T1000 (cell line): ENCODE data around the gene TFG.
"Not testable (repeated sequence)": the region's sequence is repeated elsewhere in the genome, so short reads cannot be mapped to it uniquely, and the experiment has no call there.

Experiments
- DNase-seq: peaks from one replicate; lab custom pipeline; 2025; ENCODE audit warnings: mixed read lengths; lab: John Stamatoyannopoulos, UW

The TFG gene

GRCh38 chr3:100708989-100709841, at the start of gene TFG:
TFG (plus strand) TSS chr3:100709494; CDS start chr3:100713686, 4,192 bp downstream.
- DNase-seq = peak; percentile 98

GRCh38 chr3:100661294-100661693, 48.0 kb upstream of the TFG start:
- DNase-seq = not testable (repeated sequence)

- no peak for DNase-seq
Observed at GRCh38 chr3:100662113-100662823, 47.0 kb upstream of the TFG start.

- no peak for DNase-seq
Observed at GRCh38 chr3:100665230-100665629, 44.1 kb upstream of the TFG start.

- not testable (repeated sequence) for DNase-seq
Observed at GRCh38 chr3:100666699-100667098, 42.6 kb upstream of the TFG start.

- not testable (repeated sequence) for DNase-seq
Observed at GRCh38 chr3:100667316-100667715, 42.0 kb upstream of the TFG start.

- DNase-seq = not testable (repeated sequence)
Observed at GRCh38 chr3:100670995-100671394, 38.3 kb upstream of the TFG start.

- no peak for DNase-seq
Observed at GRCh38 chr3:100681496-100681895, 27.8 kb upstream of the TFG start.

GRCh38 chr3:100682056-100682853, 27.0 kb upstream of the TFG start:
- DNase-seq = no peak

GRCh38 chr3:100682854-100683760, 26.2 kb upstream of the TFG start:
- DNase-seq = no peak

- DNase-seq = no peak
Observed at GRCh38 chr3:100693225-100693624, 16.1 kb upstream of the TFG start.

- no peak for DNase-seq
Observed at GRCh38 chr3:100695696-100696095, 13.6 kb upstream of the TFG start.

- no peak for DNase-seq
Observed at GRCh38 chr3:100696161-100696560, 13.1 kb upstream of the TFG start.

- DNase-seq = no peak
Observed at GRCh38 chr3:100697172-100697571, 12.1 kb upstream of the TFG start.

- DNase-seq = no peak
Observed at GRCh38 chr3:100697723-100698285, 11.5 kb upstream of the TFG start.

- DNase-seq = no peak
Observed at GRCh38 chr3:100698736-100699135, 10.6 kb upstream of the TFG start.

- DNase-seq = no peak
Observed at GRCh38 chr3:100700708-100701107, 8.6 kb upstream of the TFG start.

GRCh38 chr3:100702082-100702979, 7.0 kb upstream of the TFG start:
- no peak for DNase-seq

GRCh38 chr3:100702980-100703345, 6.3 kb upstream of the TFG start:
- no peak for DNase-seq

- DNase-seq = no peak
Observed at GRCh38 chr3:100703865-100704264, 5.4 kb upstream of the TFG start.
